Loucy (cell line): Measurements from ENCODE around the gene PRDM8.

ENCODE experiments used
- CTCF ChIP-seq: fragments of 200-600 bp; sonication (generic); conservative IDR thresholded peaks from 2 replicates; pipeline ENCODE4 v1.5.1; 2014; ENCODE audit warnings: mild to moderate bottlenecking, antibody characterized with exemption, low read length
- EZH2phosphoT487 ChIP-seq: fragments of 200-600 bp; IDR thresholded peaks from 2 replicates; pipeline ENCODE4 v1.6.1; 2018; ENCODE audit warnings: antibody characterized with exemption, mild to moderate bottlenecking, moderate library complexity, borderline replicate concordance

GRCh38 chr4:80151981-80152380, 45.3 kb upstream of the PRDM8 start:
- TF ChIP-seq CTCF (no peak), EZH2phosphoT487 (no peak)
